Tibial nerve (tissue), 4 donors: ENCODE measurements around the gene DCTD. TPM values are rescaled to one million over a fixed set of nuclear protein-coding genes. Genes with fewer than 3 reads are reported as not detected.

ENCODE experiments used
- DNase-seq, 2 donors: peaks; one replicate each; pipeline ENCODE4 v3.0.0-alpha.2; 2019; ENCODE audit warnings: low spot score in 2 of 2
- H3K27ac ChIP-seq, 4 donors: fragments of 200-600 bp; sonication (generic) in 3 of 4; one replicate each; pipeline ENCODE4 v1.5.1; 2017 to 2019; ENCODE audit warnings: mild to moderate bottlenecking in 1 of 4
- H3K27me3 ChIP-seq, 2 donors: fragments of 200-600 bp; sonication (generic) in 1 of 2; one replicate each; pipeline versions ENCODE4 v1.5.1 to v1.6.0; 2017 to 2019
- H3K36me3 ChIP-seq, 3 donors: fragments of 200-600 bp; sonication (generic); one replicate each; pipeline ENCODE4 v1.5.1; 2018 to 2019
- H3K4me1 ChIP-seq, 4 donors: fragments of 200-600 bp; sonication (generic) in 3 of 4; one replicate each; pipeline ENCODE4 v1.5.1; 2017 to 2019
- H3K4me3 ChIP-seq, 4 donors: fragments of 200-600 bp; sonication (generic) in 3 of 4; one replicate each; pipeline ENCODE4 v1.5.1; 2017 to 2019; ENCODE audit warnings: mild to moderate bottlenecking in 1 of 4, moderate library complexity in 1 of 4
- H3K9me3 ChIP-seq, 4 donors: fragments of 200-600 bp; sonication (generic) in 3 of 4; one replicate each; pipeline ENCODE4 v1.5.1; 2017 to 2019
- CTCF ChIP-seq, 5 experiments: fragments of 200-600 bp in 3 of 5; fragments of 450-650 bp in 2 of 5; sonication (generic) in 3 of 5; IDR thresholded peaks; one replicate each; pipeline ENCODE4 v1.5.1; 2016 to 2019; ENCODE audit warnings: antibody characterized with exemption in 5 of 5, mild to moderate bottlenecking in 3 of 5, moderate library complexity in 2 of 5
- EP300 ChIP-seq, 2 donors: sonication (generic); formaldehyde crosslinking; IDR thresholded peaks; one replicate each; pipeline ENCODE4 v1.6.1; 2017; ENCODE audit warnings: antibody characterized with exemption in 2 of 2, mild to moderate bottlenecking in 1 of 2
- POLR2A ChIP-seq, 2 donors: fragments of 450-650 bp; IDR thresholded peaks; one replicate each; pipeline ENCODE4 v1.6.1; 2017; ENCODE audit warnings: antibody characterized with exemption in 2 of 2, mild to moderate bottlenecking in 2 of 2, moderate library complexity in 2 of 2
- WGBS, 2 donors: methylation state at CpG; one replicate each; pipeline ENCODE4 v1.1.5; 2018; 5-methylcytosine and 5-hydroxymethylcytosine counted together
- total RNA-seq, 4 donors: library from RNA; depleted of rRNA; stranded (reverse); fragments of >200 nt; gene quantifications; one replicate each; pipeline ENCODE4 v1.1.0, GENCODE V29; 2016

The DCTD gene
- total RNA-seq, 4 donors from 2014 or later, result 50.4 to 76.3 (median 55.8) TPM

- Histone ChIP-seq H3K4me3 (peak overlapping the region; percentile 74 to 80 (median 76)), H3K36me3 (peaks cover 0 to 39% (median 0%) of the 10 kb centered on the region in 3 donors), H3K27ac (peak overlapping the region; percentile 82 to 94 (median 90)), H3K9me3 (no peaks in the 10 kb centered on the region), H3K4me1 (peaks cover 0 to 19% (median 13%) of the 10 kb centered on the region in 4 donors), H3K27me3 (no peaks in the 10 kb centered on the region)
- DNase-seq, result peak; percentile 37 to 47
- TF ChIP-seq EP300 (IDR thresholded peaks at IDR 0.05) (peak in 1 of 2 donors; percentile 55), POLR2A (IDR thresholded peaks at IDR 0.05) (no peak)
- 6 to 12% methylated on average over 19 to 38 of the region's 38 CpGs for WGBS, 2 donors
Measured at GRCh38 chr4:182916483-182917181, 554 bp downstream of the DCTD start.

GRCh38 chr4:182914357-182914756 is 2.8 kb downstream of the DCTD start:
- no peak for TF ChIP-seq EP300 (IDR thresholded peaks at IDR 0.05)
- no peak for TF ChIP-seq CTCF (IDR thresholded peaks at IDR 0.05)
- no peak for TF ChIP-seq POLR2A (IDR thresholded peaks at IDR 0.05)
- Histone ChIP-seq H3K27me3 (no peaks in the 10 kb centered on the region), H3K4me1 (peaks cover 0 to 19% (median 13%) of the 10 kb centered on the region in 4 donors), H3K4me3 (no peak overlapping the region), H3K9me3 (peaks cover 0 to 5% (median 0%) of the 10 kb centered on the region in 4 donors), H3K27ac (no peak overlapping the region), H3K36me3 (peaks cover 0 to 59% (median 0%) of the 10 kb centered on the region in 3 donors)
- whole genome bisulfite sequencing, 2 donors, result 88 to 90% methylated on average over 4 to 5 of the region's 5 CpGs
- DNase-seq, result no peak

- peaks cover 0 to 59% (median 0%) of the 10 kb centered on the region in 3 donors for H3K36me3 ChIP-seq
- H3K4me3 ChIP-seq, result no peak overlapping the region
- DNase-seq, result no peak
- TF ChIP-seq POLR2A (IDR thresholded peaks at IDR 0.05), result no peak
- no peak for TF ChIP-seq EP300 (IDR thresholded peaks at IDR 0.05)
- no peak for TF ChIP-seq CTCF (IDR thresholded peaks at IDR 0.05)
- H3K4me1 ChIP-seq, result peaks cover 0 to 17% (median 10%) of the 10 kb centered on the region in 4 donors
- H3K9me3 ChIP-seq, result peaks cover 0 to 5% (median 0%) of the 10 kb centered on the region in 4 donors
- H3K27me3 ChIP-seq, result no peaks in the 10 kb centered on the region
- H3K27ac ChIP-seq, result no peak overlapping the region
- WGBS, 2 donors, result 95 to 96% methylated on average over 2 of the region's 2 CpGs
Measured at GRCh38 chr4:182913621-182914020, 3.6 kb downstream of the DCTD start.

- H3K27ac ChIP-seq, result no peak overlapping the region
- peaks cover 0 to 11% (median 7%) of the 10 kb centered on the region in 4 donors for H3K4me1 ChIP-seq
- no peak overlapping the region for H3K4me3 ChIP-seq
- no peaks in the 10 kb centered on the region for H3K27me3 ChIP-seq
- no peak for TF ChIP-seq POLR2A (IDR thresholded peaks at IDR 0.05)
- no peak for TF ChIP-seq CTCF (IDR thresholded peaks at IDR 0.05)
- no peak for TF ChIP-seq EP300 (IDR thresholded peaks at IDR 0.05)
- peaks cover 0 to 5% (median 0%) of the 10 kb centered on the region in 4 donors for H3K9me3 ChIP-seq
- peaks cover 0 to 64% (median 0%) of the 10 kb centered on the region in 3 donors for H3K36me3 ChIP-seq
- no peak for DNase-seq
- WGBS, 2 donors, result 84 to 88% methylated on average over 8 of the region's 8 CpGs
Measured at GRCh38 chr4:182913036-182913435, 4.2 kb downstream of the DCTD start.

- WGBS, 2 donors, result 94 to 98% methylated on average over 3 of the region's 3 CpGs
- TF ChIP-seq EP300 (IDR thresholded peaks at IDR 0.05) (no peak), POLR2A (IDR thresholded peaks at IDR 0.05) (no peak), CTCF (IDR thresholded peaks at IDR 0.05) (no peak)
- Histone ChIP-seq H3K9me3 (peaks cover 0 to 5% (median 0%) of the 10 kb centered on the region in 4 donors), H3K4me1 (peaks cover 0 to 11% (median 0%) of the 10 kb centered on the region in 4 donors), H3K27me3 (no peaks in the 10 kb centered on the region), H3K36me3 (peaks cover 0 to 76% (median 0%) of the 10 kb centered on the region in 3 donors), H3K4me3 (no peak overlapping the region), H3K27ac (no peak overlapping the region)
- DNase-seq, result no peak
Measured at GRCh38 chr4:182908124-182908523, 9.1 kb downstream of the DCTD start.
